Mesenchymal stem cell (in vitro differentiated cells and primary cell): ENCODE data around the gene NDUFA8.

Experiments used
- DNase-seq: peaks from one replicate; pipeline ENCODE4 v3.0.0-alpha.2; 2013
- H2AFZ ChIP-seq: one replicate; pipeline ENCODE4 v1.6.1; 2013; ENCODE audit warnings: low read depth, mild to moderate bottlenecking, control low read depth, inconsistent platforms, low read length, moderate library complexity
- H2AK5ac ChIP-seq: 2 replicates; pipeline ENCODE4 v1.6.1; 2013; ENCODE audit warnings: low read length, moderate library complexity, mild to moderate bottlenecking, inconsistent platforms; ENCODE audit not compliant: severe bottlenecking
- H2BK120ac ChIP-seq: one replicate; pipeline ENCODE4 v1.6.1; 2013; ENCODE audit warnings: low read depth, mild to moderate bottlenecking, inconsistent platforms, low read length, moderate library complexity
- H2BK12ac ChIP-seq, 2 experiments: one replicate each; pipeline ENCODE4 v1.6.1; 2013; ENCODE audit warnings: inconsistent platforms in 2 of 2, low read length in 2 of 2, mild to moderate bottlenecking in 2 of 2, moderate library complexity in 2 of 2, control low read depth in 1 of 2
- H2BK15ac ChIP-seq: one replicate; pipeline ENCODE4 v1.6.1; 2013; ENCODE audit warnings: mild to moderate bottlenecking, low read depth, inconsistent platforms; ENCODE audit not compliant: poor library complexity, severe bottlenecking
- H2BK5ac ChIP-seq: 2 replicates; pipeline ENCODE4 v1.6.1; 2013; ENCODE audit warnings: low read depth, mild to moderate bottlenecking, low read length, control low read depth, inconsistent platforms; ENCODE audit not compliant: poor library complexity, severe bottlenecking
- H3K14ac ChIP-seq, 2 experiments: one replicate each; pipeline ENCODE4 v1.6.1; 2013; ENCODE audit warnings: inconsistent platforms in 2 of 2, low read length in 2 of 2, control low read depth in 1 of 2, mild to moderate bottlenecking in 1 of 2, moderate library complexity in 1 of 2
- H3K18ac ChIP-seq, 2 experiments: one replicate each; pipeline ENCODE4 v1.6.1; 2013; ENCODE audit warnings: inconsistent platforms in 2 of 2, low read length in 2 of 2, control low read depth in 1 of 2, low read depth in 1 of 2, mild to moderate bottlenecking in 1 of 2
- H3K23ac ChIP-seq, 2 experiments: one replicate each; pipeline ENCODE4 v1.6.1; 2013; ENCODE audit warnings: inconsistent platforms in 2 of 2, low read length in 2 of 2, mild to moderate bottlenecking in 2 of 2, moderate library complexity in 2 of 2, control low read depth in 1 of 2
- H3K27ac ChIP-seq: 2 replicates; pipeline ENCODE4 v1.5.1; 2013; ENCODE audit warnings: mild to moderate bottlenecking, moderate library complexity, low read length, control low read depth, inconsistent platforms; ENCODE audit not compliant: poor library complexity, severe bottlenecking
- H3K27me3 ChIP-seq, 2 experiments: 2 replicates each; pipeline versions ENCODE4 v1.6.1 to v1.7.0; 2013; ENCODE audit warnings: low read length in 2 of 2, mild to moderate bottlenecking in 2 of 2, moderate library complexity in 2 of 2, control low read depth in 1 of 2, inconsistent platforms in 1 of 2; ENCODE audit not compliant: control insufficient read depth in 1 of 2, insufficient read depth in 1 of 2
- H3K36me3 ChIP-seq, 2 experiments: 2 replicates each; pipeline versions ENCODE4 v1.6.1 to v1.7.0; 2013; ENCODE audit warnings: low read length in 2 of 2, control low read depth in 1 of 2, inconsistent platforms in 1 of 2, low read depth in 1 of 2, mild to moderate bottlenecking in 1 of 2; ENCODE audit not compliant: insufficient read depth in 2 of 2, control insufficient read depth in 1 of 2
- H3K4ac ChIP-seq, 2 experiments: one replicate each; pipeline ENCODE4 v1.6.1; 2013; ENCODE audit warnings: inconsistent platforms in 2 of 2, low read length in 2 of 2, mild to moderate bottlenecking in 2 of 2, moderate library complexity in 2 of 2, control low read depth in 1 of 2, low read depth in 1 of 2
- H3K4me1 ChIP-seq: 2 replicates; pipeline ENCODE4 v1.6.1; 2013; ENCODE audit warnings: low read depth, low read length, control low read depth; ENCODE audit not compliant: control insufficient read depth, insufficient read depth
- H3K4me2 ChIP-seq: 2 replicates; pipeline ENCODE4 v1.6.1; 2013; ENCODE audit warnings: low read length, mild to moderate bottlenecking, inconsistent platforms; ENCODE audit not compliant: poor library complexity, severe bottlenecking
- H3K4me3 ChIP-seq, 2 experiments: 2 replicates each; pipeline versions ENCODE4 v1.5.1 to v1.7.0; 2013; ENCODE audit warnings: low read length in 2 of 2, mild to moderate bottlenecking in 2 of 2, control low read depth in 1 of 2, low read depth in 1 of 2; ENCODE audit not compliant: insufficient read depth in 1 of 2
- H3K79me1 ChIP-seq: replicated peaks from 2 replicates; pipeline ENCODE4 v1.6.1; 2013; ENCODE audit warnings: mild to moderate bottlenecking, control low read depth, low read length, inconsistent platforms; ENCODE audit not compliant: poor library complexity, severe bottlenecking
- H3K9ac ChIP-seq: 2 replicates; pipeline ENCODE4 v1.7.0; 2013; ENCODE audit warnings: mild to moderate bottlenecking, low read length, moderate library complexity
- H3K9me3 ChIP-seq: 2 replicates; pipeline ENCODE4 v1.7.0; 2013; ENCODE audit warnings: mild to moderate bottlenecking, low read length; ENCODE audit not compliant: control insufficient read depth
- H4K8ac ChIP-seq: one replicate; pipeline ENCODE4 v1.6.1; 2013; ENCODE audit warnings: inconsistent platforms, mild to moderate bottlenecking, low read length, moderate library complexity
- H4K91ac ChIP-seq: one replicate; pipeline ENCODE4 v1.6.1; 2013; ENCODE audit warnings: mild to moderate bottlenecking, low read length, inconsistent platforms
- WGBS: methylation state at CpG from one replicate; pipeline ENCODE4 v1.1.7; 2013; ENCODE audit warnings: mixed read lengths; 5-methylcytosine and 5-hydroxymethylcytosine counted together

Gene NDUFA8

GRCh38 chr9:122131401-122132001, 28.1 kb downstream of the NDUFA8 start:
- no peak overlapping the region for H3K23ac ChIP-seq
- no peak overlapping the region for H2BK12ac ChIP-seq
- DNase-seq: no peak
- no peak overlapping the region for H2AFZ ChIP-seq
- H2AK5ac ChIP-seq: no peak overlapping the region
- no peak overlapping the region for H4K8ac ChIP-seq
- H3K4ac ChIP-seq: no peak overlapping the region
- H2BK5ac ChIP-seq: no peak overlapping the region
- no peak overlapping the region for H2BK15ac ChIP-seq
- H3K79me1 ChIP-seq: no peaks in the 10 kb centered on the region
- peaks cover 8 to 33% of the 10 kb centered on the region in 2 experiments for H3K27me3 ChIP-seq
- no peak overlapping the region for H3K18ac ChIP-seq
- peaks cover 17% of the 10 kb centered on the region for H3K4me1 ChIP-seq
- no peaks in the 10 kb centered on the region for H3K36me3 ChIP-seq
- H2BK120ac ChIP-seq: no peak overlapping the region
- no peak overlapping the region for H3K27ac ChIP-seq
- H3K4me2 ChIP-seq: no peak overlapping the region
- WGBS: 30% methylated on average over 14 of the region's 21 CpGs
- H3K4me3 ChIP-seq: no peak overlapping the region
- H4K91ac ChIP-seq: no peak overlapping the region
- no peaks in the 10 kb centered on the region for H3K9me3 ChIP-seq
- H3K9ac ChIP-seq: no peak overlapping the region
- H3K14ac ChIP-seq: no peak overlapping the region

- H2BK120ac ChIP-seq: no peak overlapping the region
- WGBS: 78% methylated on average over 4 of the region's 4 CpGs
Observed at GRCh38 chr9:122130837-122131236, 28.7 kb downstream of the NDUFA8 start.

GRCh38 chr9:122129969-122130368, 29.6 kb downstream of the NDUFA8 start:
- H3K9me3 ChIP-seq: no peaks in the 10 kb centered on the region
- H2BK5ac ChIP-seq: no peak overlapping the region
- no peak overlapping the region for H2AFZ ChIP-seq
- H3K18ac ChIP-seq: no peak overlapping the region
- DNase-seq: no peak
- peaks cover 8 to 46% of the 10 kb centered on the region in 2 experiments for H3K27me3 ChIP-seq
- H4K8ac ChIP-seq: no peak overlapping the region
- H3K79me1 ChIP-seq: no peaks in the 10 kb centered on the region
- H3K4ac ChIP-seq: no peak overlapping the region
- H3K14ac ChIP-seq: peak overlapping the region in 1 of 2 experiments; percentile 33
- H2BK120ac ChIP-seq: no peak overlapping the region
- no peak overlapping the region for H3K9ac ChIP-seq
- no peak overlapping the region for H4K91ac ChIP-seq
- H2BK12ac ChIP-seq: no peak overlapping the region
- no peak overlapping the region for H2AK5ac ChIP-seq
- no peaks in the 10 kb centered on the region for H3K36me3 ChIP-seq
- no peak overlapping the region for H3K27ac ChIP-seq
- no peak overlapping the region for H2BK15ac ChIP-seq
- H3K4me1 ChIP-seq: peaks cover 30% of the 10 kb centered on the region
- H3K23ac ChIP-seq: no peak overlapping the region
- WGBS: 100% methylated on average over 1 of the region's 2 CpGs
- no peak overlapping the region for H3K4me3 ChIP-seq
- H3K4me2 ChIP-seq: no peak overlapping the region

More at GRCh38 chr9:122130837-122131236, 28.7 kb downstream of the NDUFA8 start:
- Histone ChIP-seq H3K4me2 (no peak overlapping the region), H2BK5ac (no peak overlapping the region), H3K4ac (no peak overlapping the region), H3K9ac (no peak overlapping the region), H4K91ac (no peak overlapping the region), H3K4me3 (no peak overlapping the region), H3K36me3 (no peaks in the 10 kb centered on the region), H2BK15ac (no peak overlapping the region), H3K9me3 (no peaks in the 10 kb centered on the region), H2BK12ac (no peak overlapping the region), H4K8ac (no peak overlapping the region), H3K23ac (no peak overlapping the region), H3K27ac (no peak overlapping the region), H3K14ac (no peak overlapping the region), H3K79me1 (no peaks in the 10 kb centered on the region), H3K18ac (no peak overlapping the region), H3K27me3 (peaks cover 8 to 40% of the 10 kb centered on the region in 2 experiments), H2AK5ac (no peak overlapping the region), H3K4me1 (peaks cover 23% of the 10 kb centered on the region), H2AFZ (no peak overlapping the region)
- DNase-seq: no peak

GRCh38 chr9:122128969-122129343, 30.6 kb downstream of the NDUFA8 start:
- Histone ChIP-seq H3K36me3 (no peaks in the 10 kb centered on the region), H3K27ac (no peak overlapping the region), H2BK15ac (no peak overlapping the region), H3K18ac (no peak overlapping the region), H3K23ac (no peak overlapping the region), H3K27me3 (peaks cover 17 to 56% of the 10 kb centered on the region in 2 experiments), H2BK120ac (no peak overlapping the region), H2BK5ac (no peak overlapping the region), H3K14ac (no peak overlapping the region), H3K4ac (no peak overlapping the region), H2AFZ (no peak overlapping the region), H4K91ac (no peak overlapping the region), H3K9me3 (no peaks in the 10 kb centered on the region), H3K4me2 (no peak overlapping the region), H3K4me3 (no peak overlapping the region), H4K8ac (no peak overlapping the region), H2AK5ac (no peak overlapping the region), H3K9ac (no peak overlapping the region), H3K4me1 (peaks cover 27% of the 10 kb centered on the region), H2BK12ac (no peak overlapping the region), H3K79me1 (no peaks in the 10 kb centered on the region)
- DNase-seq: no peak
- WGBS: 71% methylated on average over 7 of the region's 7 CpGs
